A549 (cell line): ENCODE measurements around the gene WHRN. TPM values are rescaled to one million over a fixed set of nuclear protein-coding genes. Genes with fewer than 3 reads are reported as not detected.

Source experiments
- ATAC-seq, 2 experiments: fragments of 200-7000 bp in 1 of 2; fragments of >200 bp in 1 of 2; cut with Nextera tagmentation in 1 of 2; cut with Tn5 transposase in 1 of 2; 3 replicates each; pipeline versions ENCODE4 v1.8.0 to v1.9.1; 2018 to 2020; ENCODE audit warnings: mild to moderate bottlenecking in 1 of 2, moderate library complexity in 1 of 2
- CTCF ChIA-PET: fragments of 300-600 bp; sonication (Branson Sonifier 250); formaldehyde crosslinking; extraction: SDS; loops from one replicate; lab custom pipeline; 2021; ENCODE audit warnings: antibody characterized with exemption, inconsistent platforms; lab: Yijun Ruan, JAX
- POLR2A ChIA-PET: fragments of 350-600 bp; formaldehyde crosslinking; extraction: SDS; loops from one replicate; lab custom pipeline; 2021; ENCODE audit warnings: antibody characterized with exemption, inconsistent platforms; lab: Yijun Ruan, JAX
- DNase-seq, 2 experiments: peaks; one replicate each; pipeline versions ENCODE4 v3.0.0 to v3.0.0-alpha.2; 2011 to 2016; ENCODE audit warnings: low read depth in 1 of 2, low spot score in 1 of 2
- FAIRE-seq: peaks from 2 replicates; lab custom pipeline; 2011; peaks lifted over from hg19 to GRCh38; lab: Jason Lieb, UNC
- H3K27ac ChIP-seq, 2 experiments: fragments of >200 bp; sonication (Bioruptor Twin); formaldehyde crosslinking; 3 replicates each; pipeline ENCODE4 v1.5.1; 2016 to 2017
- H3K4me1 ChIP-seq: fragments of >200 bp; sonication (Bioruptor Twin); formaldehyde crosslinking; 3 replicates; pipeline ENCODE4 v1.6.1; 2016
- H3K4me2 ChIP-seq: fragments of >200 bp; sonication (Bioruptor Twin); formaldehyde crosslinking; 3 replicates; pipeline ENCODE4 v1.6.1; 2016
- H3K4me3 ChIP-seq: fragments of >200 bp; sonication (Bioruptor Twin); formaldehyde crosslinking; 3 replicates; pipeline ENCODE4 v1.5.1; 2016
- H3K9me3 ChIP-seq: fragments of >200 bp; sonication (Bioruptor Twin); formaldehyde crosslinking; 3 replicates; pipeline ENCODE4 v1.6.1; 2016
- ATOH8 ChIP-seq: fragments of 250-450 bp; sonication (Bioruptor Pico); IDR thresholded peaks from 2 replicates; pipeline ENCODE4 v1.5.0; 2020; ENCODE audit warnings: low read depth, mild to moderate bottlenecking, moderate library complexity
- BHLHE40 ChIP-seq: IDR thresholded peaks from 2 replicates; pipeline ENCODE4 v1.6.1; 2012; ENCODE audit warnings: low read depth, low read length, inconsistent platforms
- CBX2 ChIP-seq: fragments of 200-600 bp; sonication (generic); IDR thresholded peaks from 2 replicates; pipeline ENCODE4 v1.6.1; 2016; ENCODE audit warnings: low read depth, mild to moderate bottlenecking, borderline replicate concordance
- CHD2 ChIP-seq: fragments of 150-350 bp; IDR thresholded peaks from 2 replicates; pipeline ENCODE4 v1.6.1; 2014; ENCODE audit warnings: low read length; ENCODE audit not compliant: partially characterized antibody
- EHF ChIP-seq: fragments of 250-450 bp; sonication (Bioruptor Pico); IDR thresholded peaks from 2 replicates; pipeline ENCODE4 v1.5.0; 2020; ENCODE audit warnings: mild to moderate bottlenecking
- EP300 ChIP-seq, 2 experiments: fragments of >200 bp; sonication (Bioruptor Twin); formaldehyde crosslinking; IDR thresholded peaks; 2 replicates in 1 of 2; 3 replicates in 1 of 2; pipeline ENCODE4 v1.6.1; 2016 to 2017
- ESRRA ChIP-seq: fragments of 150-350 bp; IDR thresholded peaks from 2 replicates; pipeline ENCODE4 v1.6.1; 2014; ENCODE audit warnings: mild to moderate bottlenecking, low read length, borderline replicate concordance
- FOSB ChIP-seq: fragments of 250-450 bp; sonication (Bioruptor Pico); IDR thresholded peaks from 2 replicates; pipeline ENCODE4 v1.5.0; 2020; ENCODE audit warnings: mild to moderate bottlenecking, moderate library complexity
- HDAC2 ChIP-seq: fragments of 200-600 bp; sonication (generic); IDR thresholded peaks from 2 replicates; pipeline ENCODE4 v1.6.1; 2016
- HES2 ChIP-seq: fragments of >200 bp; sonication (Bioruptor Twin); formaldehyde crosslinking; IDR thresholded peaks from 2 replicates; pipeline ENCODE4 v1.6.1; 2016
- HEYL ChIP-seq: fragments of 250-450 bp; sonication (Bioruptor Pico); IDR thresholded peaks from 2 replicates; pipeline ENCODE4 v1.8.0; 2021; ENCODE audit warnings: mild to moderate bottlenecking, moderate library complexity
- HOXA7 ChIP-seq: fragments of 250-450 bp; sonication (Bioruptor Pico); IDR thresholded peaks from 2 replicates; pipeline ENCODE4 v1.5.0; 2020; ENCODE audit warnings: mild to moderate bottlenecking, moderate library complexity
- HOXB5 ChIP-seq: fragments of 250-450 bp; sonication (Bioruptor Pico); IDR thresholded peaks from 2 replicates; pipeline ENCODE4 v1.5.0; 2020; ENCODE audit warnings: mild to moderate bottlenecking, moderate library complexity
- JUN ChIP-seq, 2 experiments: fragments of >200 bp; sonication (Bioruptor Twin); formaldehyde crosslinking; IDR thresholded peaks; 2 replicates in 1 of 2; 3 replicates in 1 of 2; pipeline ENCODE4 v1.6.1; 2016 to 2017
- MYC ChIP-seq: IDR thresholded peaks from 2 replicates; pipeline ENCODE4 v1.6.1; 2012; ENCODE audit warnings: mild to moderate bottlenecking, inconsistent platforms, low read length, improper control_type of control experiment, borderline replicate concordance
- NFE2L2 ChIP-seq: fragments of 150-350 bp; conservative IDR thresholded peaks from 2 replicates; pipeline ENCODE4 v1.6.1; 2014; ENCODE audit warnings: low read length
- NPAS2 ChIP-seq: fragments of 250-450 bp; sonication (Bioruptor Pico); IDR thresholded peaks from 2 replicates; pipeline ENCODE4 v1.8.0; 2022; ENCODE audit warnings: mild to moderate bottlenecking, moderate library complexity, borderline replicate concordance
- POLR2A ChIP-seq: IDR thresholded peaks from 2 replicates; pipeline ENCODE4 v1.6.1; 2012; ENCODE audit warnings: mild to moderate bottlenecking, low read length
- TP53 ChIP-seq: fragments of 250-450 bp; sonication (Bioruptor Pico); IDR thresholded peaks from 2 replicates; pipeline ENCODE4 v1.5.0; 2021; ENCODE audit warnings: mild to moderate bottlenecking, moderate library complexity
- ZNF302 ChIP-seq: fragments of 250-450 bp; sonication (Bioruptor Pico); IDR thresholded peaks from 2 replicates; pipeline ENCODE4 v1.9.0; 2021; ENCODE audit warnings: inconsistent platforms, mild to moderate bottlenecking, moderate library complexity
- WGBS: methylation state at CpG from one replicate; pipeline ENCODE4 v1.1.6; 2017; ENCODE audit errors: missing lambda C conversion rate; 5-methylcytosine and 5-hydroxymethylcytosine counted together
- polyA plus RNA-seq, 4 experiments: library from polyadenylated mRNA; depleted of rRNA in 3 of 4; stranded (reverse); fragments of >200 nt; fragmentation: RNase III in 1 of 4; extraction: RNeasy Plus Mini Kit Qiagen cat#74134 plus additional on column Dnase treatment in 1 of 4; gene quantifications; 2 replicates in 3 of 4; 3 replicates in 1 of 4; pipeline ENCODE4 v1.2.3, GENCODE V29; 2011 to 2017
- TF ChIP-seq, protein P1 (sequence below): IDR thresholded peaks from 2 replicates; pipeline ENCODE4 v1.6.1; 2012; ENCODE audit warnings: low read depth, borderline replicate concordance
- TF ChIP-seq, protein P2 (sequence below): fragments of >200 bp; sonication (Bioruptor Twin); formaldehyde crosslinking; IDR thresholded peaks from 3 replicates; pipeline ENCODE4 v1.5.1; 2016
- TF ChIP-seq, protein P3 (sequence below): IDR thresholded peaks from 2 replicates; pipeline ENCODE4 v1.6.1; 2012
- TF ChIP-seq, protein P4 (sequence below): fragments of 200-600 bp; sonication (generic); IDR thresholded peaks from 2 replicates; pipeline ENCODE4 v1.6.1; 2016; ENCODE audit warnings: antibody characterized with exemption, mild to moderate bottlenecking, moderate library complexity

WHRN gene
- polyA plus RNA-seq, 2 of the 4 experiments (the other 2 are of a cell fraction) = 1.2 to 3.2 TPM

GRCh38 chr9:114477642-114478041 is 27.6 kb downstream of the WHRN start:
- Histone ChIP-seq H3K4me2 (no peak overlapping the region), H3K4me1 (no peaks in the 10 kb centered on the region), H3K9me3 (no peaks in the 10 kb centered on the region), H3K4me3 (no peak overlapping the region), H3K27ac (no peak overlapping the region)
- WGBS = 29% methylated on average over 3 of the region's 3 CpGs
- ChIA-PET POLR2A (no interaction called here), CTCF (interaction anchor here (1.3 to 7.1 kb wide), 4 partner anchors 9 to 187 kb away, joined by 3 to 56 read pairs (median 4); no protein-coding TSS in a partner anchor)
- DNase-seq (no peak), ATAC-seq (no peak), FAIRE-seq (no peak)
- TF ChIP-seq POLR2A = no peak
- no peak for TF ChIP-seq EP300 (IDR thresholded peaks at IDR 0.05)
- TF ChIP-seq BHLHE40 = no peak
- TF ChIP-seq NFE2L2 = no peak
- no peak for TF ChIP-seq ATOH8 (CRISPR knock-in tag)
- TF ChIP-seq, protein P1, sequence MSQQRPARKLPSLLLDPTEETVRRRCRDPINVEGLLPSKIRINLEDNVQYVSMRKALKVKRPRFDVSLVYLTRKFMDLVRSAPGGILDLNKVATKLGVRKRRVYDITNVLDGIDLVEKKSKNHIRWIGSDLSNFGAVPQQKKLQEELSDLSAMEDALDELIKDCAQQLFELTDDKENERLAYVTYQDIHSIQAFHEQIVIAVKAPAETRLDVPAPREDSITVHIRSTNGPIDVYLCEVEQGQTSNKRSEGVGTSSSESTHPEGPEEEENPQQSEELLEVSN = no peak
- TF ChIP-seq ZNF302 (CRISPR knock-in tag) = no peak
- no peak for TF ChIP-seq TP53 (CRISPR knock-in tag)
- TF ChIP-seq HOXA7 (CRISPR knock-in tag) = no peak
- TF ChIP-seq HEYL (CRISPR knock-in tag) = no peak
- TF ChIP-seq HOXB5 (CRISPR knock-in tag) = no peak
- TF ChIP-seq EHF (CRISPR knock-in tag) = no peak
- no peak for TF ChIP-seq CBX2
- TF ChIP-seq HDAC2 = no peak
- no peak for TF ChIP-seq HES2
- no peak for TF ChIP-seq ESRRA
- TF ChIP-seq JUN (IDR thresholded peaks at IDR 0.05) = no peak
- TF ChIP-seq FOSB (CRISPR knock-in tag) = no peak

GRCh38 chr9:114476891-114477469 is 28.3 kb downstream of the WHRN start:
- ATAC-seq (no peak), DNase-seq (no peak), FAIRE-seq (no peak)
- POLR2A ChIA-PET = no interaction called here
- TF ChIP-seq NPAS2 (CRISPR knock-in tag) (no peak), CHD2 (no peak), BHLHE40 (no peak)
- no peak overlapping the region for H3K4me3 ChIP-seq
- no peak overlapping the region for H3K4me2 ChIP-seq
- H3K9me3 ChIP-seq = no peaks in the 10 kb centered on the region
- CTCF ChIA-PET = interaction anchor here (1.2 to 7.1 kb wide), 6 partner anchors 10 to 186 kb away, joined by 3 to 56 read pairs (median 5); no protein-coding TSS in a partner anchor
- 81% methylated on average over 9 of the region's 9 CpGs for WGBS
- H3K27ac ChIP-seq = no peak overlapping the region
- H3K4me1 ChIP-seq = no peaks in the 10 kb centered on the region

GRCh38 chr9:114475412-114476135 is 29.7 kb downstream of the WHRN start:
- FAIRE-seq (no peak), ATAC-seq (no peak), DNase-seq (no peak)
- POLR2A ChIA-PET = no interaction called here
- Histone ChIP-seq H3K4me2 (no peak overlapping the region), H3K27ac (no peak overlapping the region), H3K9me3 (no peaks in the 10 kb centered on the region), H3K4me1 (no peaks in the 10 kb centered on the region), H3K4me3 (no peak overlapping the region)
- CTCF ChIA-PET = interaction anchor here (0.8 to 7.1 kb wide), 6 partner anchors 11 to 178 kb away, joined by 3 to 56 read pairs (median 4); no protein-coding TSS in a partner anchor
- TF ChIP-seq, protein P2, sequence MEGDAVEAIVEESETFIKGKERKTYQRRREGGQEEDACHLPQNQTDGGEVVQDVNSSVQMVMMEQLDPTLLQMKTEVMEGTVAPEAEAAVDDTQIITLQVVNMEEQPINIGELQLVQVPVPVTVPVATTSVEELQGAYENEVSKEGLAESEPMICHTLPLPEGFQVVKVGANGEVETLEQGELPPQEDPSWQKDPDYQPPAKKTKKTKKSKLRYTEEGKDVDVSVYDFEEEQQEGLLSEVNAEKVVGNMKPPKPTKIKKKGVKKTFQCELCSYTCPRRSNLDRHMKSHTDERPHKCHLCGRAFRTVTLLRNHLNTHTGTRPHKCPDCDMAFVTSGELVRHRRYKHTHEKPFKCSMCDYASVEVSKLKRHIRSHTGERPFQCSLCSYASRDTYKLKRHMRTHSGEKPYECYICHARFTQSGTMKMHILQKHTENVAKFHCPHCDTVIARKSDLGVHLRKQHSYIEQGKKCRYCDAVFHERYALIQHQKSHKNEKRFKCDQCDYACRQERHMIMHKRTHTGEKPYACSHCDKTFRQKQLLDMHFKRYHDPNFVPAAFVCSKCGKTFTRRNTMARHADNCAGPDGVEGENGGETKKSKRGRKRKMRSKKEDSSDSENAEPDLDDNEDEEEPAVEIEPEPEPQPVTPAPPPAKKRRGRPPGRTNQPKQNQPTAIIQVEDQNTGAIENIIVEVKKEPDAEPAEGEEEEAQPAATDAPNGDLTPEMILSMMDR = no peak
- TF ChIP-seq MYC = no peak
- TF ChIP-seq, protein P3, sequence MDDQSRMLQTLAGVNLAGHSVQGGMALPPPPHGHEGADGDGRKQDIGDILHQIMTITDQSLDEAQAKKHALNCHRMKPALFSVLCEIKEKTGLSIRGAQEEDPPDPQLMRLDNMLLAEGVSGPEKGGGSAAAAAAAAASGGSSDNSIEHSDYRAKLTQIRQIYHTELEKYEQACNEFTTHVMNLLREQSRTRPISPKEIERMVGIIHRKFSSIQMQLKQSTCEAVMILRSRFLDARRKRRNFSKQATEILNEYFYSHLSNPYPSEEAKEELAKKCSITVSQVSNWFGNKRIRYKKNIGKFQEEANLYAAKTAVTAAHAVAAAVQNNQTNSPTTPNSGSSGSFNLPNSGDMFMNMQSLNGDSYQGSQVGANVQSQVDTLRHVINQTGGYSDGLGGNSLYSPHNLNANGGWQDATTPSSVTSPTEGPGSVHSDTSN = no peak
- TF ChIP-seq, protein P4, sequence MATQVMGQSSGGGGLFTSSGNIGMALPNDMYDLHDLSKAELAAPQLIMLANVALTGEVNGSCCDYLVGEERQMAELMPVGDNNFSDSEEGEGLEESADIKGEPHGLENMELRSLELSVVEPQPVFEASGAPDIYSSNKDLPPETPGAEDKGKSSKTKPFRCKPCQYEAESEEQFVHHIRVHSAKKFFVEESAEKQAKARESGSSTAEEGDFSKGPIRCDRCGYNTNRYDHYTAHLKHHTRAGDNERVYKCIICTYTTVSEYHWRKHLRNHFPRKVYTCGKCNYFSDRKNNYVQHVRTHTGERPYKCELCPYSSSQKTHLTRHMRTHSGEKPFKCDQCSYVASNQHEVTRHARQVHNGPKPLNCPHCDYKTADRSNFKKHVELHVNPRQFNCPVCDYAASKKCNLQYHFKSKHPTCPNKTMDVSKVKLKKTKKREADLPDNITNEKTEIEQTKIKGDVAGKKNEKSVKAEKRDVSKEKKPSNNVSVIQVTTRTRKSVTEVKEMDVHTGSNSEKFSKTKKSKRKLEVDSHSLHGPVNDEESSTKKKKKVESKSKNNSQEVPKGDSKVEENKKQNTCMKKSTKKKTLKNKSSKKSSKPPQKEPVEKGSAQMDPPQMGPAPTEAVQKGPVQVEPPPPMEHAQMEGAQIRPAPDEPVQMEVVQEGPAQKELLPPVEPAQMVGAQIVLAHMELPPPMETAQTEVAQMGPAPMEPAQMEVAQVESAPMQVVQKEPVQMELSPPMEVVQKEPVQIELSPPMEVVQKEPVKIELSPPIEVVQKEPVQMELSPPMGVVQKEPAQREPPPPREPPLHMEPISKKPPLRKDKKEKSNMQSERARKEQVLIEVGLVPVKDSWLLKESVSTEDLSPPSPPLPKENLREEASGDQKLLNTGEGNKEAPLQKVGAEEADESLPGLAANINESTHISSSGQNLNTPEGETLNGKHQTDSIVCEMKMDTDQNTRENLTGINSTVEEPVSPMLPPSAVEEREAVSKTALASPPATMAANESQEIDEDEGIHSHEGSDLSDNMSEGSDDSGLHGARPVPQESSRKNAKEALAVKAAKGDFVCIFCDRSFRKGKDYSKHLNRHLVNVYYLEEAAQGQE = no peak
- 59% methylated on average over 8 of the region's 8 CpGs for WGBS
